Left colon (tissue), 2 donors: Measurements from ENCODE around the gene NAP1L4. TPM values are rescaled to one million over a fixed set of nuclear protein-coding genes. Genes with fewer than 3 reads are reported as not detected.

Source experiments
- ATAC-seq: fragments of 200-7000 bp; cut with Tn5 transposase; one replicate; pipeline ENCODE4 v1.9.1; 2020; ENCODE audit warnings: mild to moderate bottlenecking, moderate library complexity
- DNase-seq, 2 donors: peaks; one replicate each; pipeline ENCODE4 v3.0.0-alpha.2; 2020
- intact Hi-C, 2 donors: fragments of 100-400 bp; cut with DNase I in 1 of 2; cut with micrococcal nuclease in 1 of 2; formaldehyde crosslinking; loops; one replicate each; pipeline versions ENCODE4 v1.11.2 to v1.14.0; 2022; cut with DNase I, micrococcal nuclease
- long read RNA-seq: library from polyadenylated mRNA; unstranded; transcript quantifications from one replicate; pipeline ENCODE4 v2.0.0, GENCODE V29; 2021
- total RNA-seq, 2 donors: library from RNA; stranded (reverse); fragmentation: NEBNext Ultra II Directional; extraction: Animal tissue kit (Norgen Biotek cat#: 25700); gene quantifications; one replicate each; pipeline ENCODE4 v1.2.1, GENCODE V29; 2021
- donor health status: DM: no; HTN: no; CAD: no.
- donor health status: DM: yes; HTN: yes; CAD: no.

Gene NAP1L4, protein sequence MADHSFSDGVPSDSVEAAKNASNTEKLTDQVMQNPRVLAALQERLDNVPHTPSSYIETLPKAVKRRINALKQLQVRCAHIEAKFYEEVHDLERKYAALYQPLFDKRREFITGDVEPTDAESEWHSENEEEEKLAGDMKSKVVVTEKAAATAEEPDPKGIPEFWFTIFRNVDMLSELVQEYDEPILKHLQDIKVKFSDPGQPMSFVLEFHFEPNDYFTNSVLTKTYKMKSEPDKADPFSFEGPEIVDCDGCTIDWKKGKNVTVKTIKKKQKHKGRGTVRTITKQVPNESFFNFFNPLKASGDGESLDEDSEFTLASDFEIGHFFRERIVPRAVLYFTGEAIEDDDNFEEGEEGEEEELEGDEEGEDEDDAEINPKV
- 100 to 1,000 TPM in 1 of 2 donors, 10 to 100 TPM in 1; 88.8 to 103 TPM for total RNA-seq
- long read RNA-seq, transcript NAP1L4-201 (16 exons, 2,511 nt) = minor isoform, 13 of 177 reads
- long read RNA-seq, transcript NAP1L4-222 (15 exons, 2,479 nt) = major isoform, 84 of 177 reads
- long read RNA-seq, partial matches to known transcripts = 27 of 177 reads
- long read RNA-seq, other reads (novel, unspliced or antisense) = 53 of 177 reads

DNA sequence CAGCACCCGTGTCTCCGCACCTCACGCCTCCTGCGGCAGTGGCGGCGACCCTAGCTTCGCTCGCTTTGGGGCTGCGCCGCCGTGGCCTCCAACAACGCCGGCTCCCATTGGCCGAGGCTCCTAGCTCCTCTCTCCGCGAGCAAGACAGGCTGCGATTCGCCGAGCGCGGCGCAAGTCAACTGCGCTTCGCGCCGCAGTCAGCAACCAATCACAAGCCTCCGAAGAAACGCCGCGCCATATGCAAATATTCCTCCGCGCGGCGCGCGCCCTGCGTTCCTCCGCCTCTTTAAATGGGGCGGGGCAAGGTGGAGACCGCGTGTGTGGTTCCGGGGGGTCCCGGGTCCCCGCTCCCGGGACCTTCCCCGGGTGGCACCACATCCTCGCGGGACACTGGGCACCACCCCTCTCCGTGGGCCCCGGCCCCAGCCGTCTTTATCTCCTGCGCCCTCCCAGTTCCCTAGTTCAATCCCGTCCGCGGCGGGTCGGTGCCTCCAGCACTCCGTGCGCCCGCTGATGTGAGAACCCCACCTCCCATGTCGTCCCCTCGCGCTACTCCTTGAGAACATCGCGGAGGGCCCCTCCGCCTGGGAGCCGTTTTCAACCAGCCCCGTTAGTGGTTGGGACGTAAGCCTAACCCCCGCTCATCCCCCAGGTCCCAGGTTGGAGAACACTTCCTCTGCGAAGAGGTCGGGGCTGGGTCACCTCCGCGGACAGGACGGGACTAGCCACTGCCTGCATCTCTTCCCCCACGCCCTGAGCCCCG, at the start of gene NAP1L4:
Gene NAP1L4 (minus strand): TSS at position 96 of the 763 bp plus-strand sequence. CDS start 13,109 bp downstream, outside the sequence.
- peak; percentile 97 to 98 for DNase-seq

DNA sequence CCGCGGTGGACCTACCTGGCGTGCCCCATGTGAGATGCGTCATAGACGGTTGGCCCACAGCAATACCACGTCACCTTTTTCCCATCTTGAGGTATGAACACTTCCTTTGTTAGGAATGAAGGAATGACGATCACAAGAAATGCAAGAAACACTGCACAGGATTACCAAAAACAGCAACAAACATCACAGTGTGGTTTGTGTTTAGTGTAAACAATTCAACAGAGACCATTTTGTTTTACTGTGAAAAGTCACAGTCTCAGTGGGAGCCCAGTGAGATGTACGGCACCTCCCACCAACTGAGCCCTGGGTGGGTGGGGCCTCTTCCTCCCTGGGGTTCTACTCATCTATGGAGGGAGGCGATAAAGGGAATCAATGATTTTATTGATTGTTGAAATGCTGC, 48.8 kb upstream of the NAP1L4 start:
- no peak for ATAC-seq
- no peak for DNase-seq
- intact Hi-C loops = no loop called here

More for the DNA sequence above, at the start of gene NAP1L4:
- peak; percentile 82 for ATAC-seq
- intact Hi-C loops = no loop called here

DNA sequence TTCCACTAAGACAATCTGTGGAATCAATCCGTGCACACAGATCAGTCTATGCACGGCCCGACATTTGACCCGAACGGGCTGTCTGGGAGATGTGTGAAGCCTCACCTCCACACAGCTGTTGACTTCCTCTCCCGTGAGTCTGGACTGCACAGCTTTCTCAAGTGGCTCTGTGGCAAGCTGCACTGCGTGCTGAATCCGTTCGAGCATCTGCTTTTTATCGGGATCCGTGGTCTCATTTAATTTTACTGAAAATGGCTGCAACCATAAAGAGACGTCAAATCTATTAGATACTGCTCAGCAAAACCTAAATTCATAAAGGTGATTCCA, 45.8 kb upstream of the NAP1L4 start:
- intact Hi-C loops = loop anchor here (2.0 to 10.0 kb wide), 3 partner anchors 53 to 177 kb away; partner anchors contain the start of gene MRGPRG (in 1 of the 2)
- ATAC-seq = no peak
- DNase-seq = no peak

DNA sequence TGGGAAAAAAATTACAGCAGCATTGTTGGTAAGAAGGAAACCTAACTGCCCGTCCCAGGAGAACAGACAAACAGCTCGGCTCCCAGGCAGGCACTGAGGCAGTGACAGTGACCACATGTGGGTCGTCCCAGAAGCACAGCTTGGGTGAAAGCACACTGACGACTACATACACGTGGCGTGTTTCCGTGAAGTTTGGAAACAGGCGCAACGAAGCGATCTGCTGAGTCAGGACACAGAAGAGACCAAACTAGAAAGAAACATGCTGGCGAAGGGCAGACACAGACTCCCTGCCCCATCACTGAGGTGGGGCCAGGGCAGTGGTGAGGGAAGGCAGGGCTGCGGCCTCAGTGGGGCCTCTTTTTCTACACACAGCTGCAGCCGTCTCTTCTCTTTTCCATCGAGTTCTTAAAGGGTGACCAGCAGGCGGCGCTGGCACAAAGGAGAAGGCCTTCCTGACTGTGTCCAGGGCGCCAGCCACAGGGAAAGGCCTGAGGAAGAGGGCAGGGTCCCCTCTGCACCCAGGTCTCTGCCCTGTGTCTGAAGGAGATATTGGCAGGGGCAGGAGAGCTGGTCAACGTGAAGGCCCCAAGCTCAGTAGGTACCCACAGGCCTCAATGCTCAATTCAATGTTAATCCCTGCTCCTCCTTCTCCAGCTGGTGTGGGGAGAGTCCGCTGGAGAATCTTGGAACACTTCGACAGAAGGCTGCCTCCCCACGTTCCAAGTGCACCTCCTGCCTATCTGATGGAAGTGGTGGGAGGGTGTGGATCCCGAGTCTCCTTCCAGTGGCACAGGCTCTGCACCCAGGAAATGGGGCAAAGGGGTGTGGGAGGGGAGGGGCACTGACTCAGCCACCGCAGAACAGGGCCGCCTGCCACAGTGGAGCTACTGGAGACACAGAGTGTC, 45.2 kb upstream of the NAP1L4 start:
- DNase-seq (peak; percentile 55 to 93), ATAC-seq (peak; percentile 84)
- intact Hi-C loops = loop anchor here (2.0 to 10.0 kb wide), 3 partner anchors 54 to 178 kb away; partner anchors contain the start of gene MRGPRG (in 1 of the 2)

DNA sequence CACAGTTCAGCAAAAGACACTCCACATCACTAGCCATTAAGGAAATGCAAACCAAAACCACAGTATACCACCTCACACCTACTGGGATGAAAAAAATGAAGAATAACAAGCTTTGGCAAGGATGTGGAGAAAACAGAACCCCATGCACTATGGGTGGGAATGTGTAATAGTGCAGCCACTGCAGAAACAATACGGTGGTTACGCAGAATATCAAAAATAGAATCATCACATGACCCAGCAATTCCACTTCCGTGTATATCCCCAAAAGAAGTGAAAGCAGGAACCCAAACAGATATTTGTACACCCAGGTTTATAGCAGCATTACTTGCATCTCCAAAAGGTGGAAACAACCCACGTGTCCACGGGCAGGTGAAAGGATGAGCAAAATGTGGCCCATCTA, 44.3 kb upstream of the NAP1L4 start:
- DNase-seq (no peak), ATAC-seq (no peak)

DNA sequence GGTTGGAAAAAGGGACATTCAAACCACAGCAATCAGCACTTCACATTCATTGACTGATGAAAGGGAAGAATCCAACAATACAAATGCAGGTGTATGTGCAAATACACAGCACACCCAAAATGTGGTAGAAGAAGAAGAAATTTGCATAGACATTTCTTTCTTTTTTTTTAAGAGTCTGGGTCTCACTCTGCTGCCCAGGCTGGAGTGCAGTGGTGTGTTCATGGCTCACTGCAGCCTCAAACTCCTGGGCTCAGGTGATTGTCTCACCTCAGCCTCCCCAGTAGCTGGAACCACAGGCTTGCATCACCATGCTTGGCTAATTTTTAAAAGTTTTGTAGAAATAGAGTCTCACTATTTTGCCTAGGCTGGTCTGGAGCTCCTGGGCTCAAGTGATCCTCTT, 43.2 kb upstream of the NAP1L4 start:
- intact Hi-C loops = loop anchor here (5.0 to 10.0 kb wide), 2 partner anchors 57 to 179 kb away; partner anchors contain the start of gene MRGPRG (in 1 of the 2)
- DNase-seq (no peak), ATAC-seq (no peak)

More for the DNA sequence above, 44.3 kb upstream of the NAP1L4 start:
- intact Hi-C loops = loop anchor here (2.0 to 10.0 kb wide), 3 partner anchors 54 to 178 kb away; partner anchors contain the start of gene MRGPRG (in 1 of the 2)

DNA sequence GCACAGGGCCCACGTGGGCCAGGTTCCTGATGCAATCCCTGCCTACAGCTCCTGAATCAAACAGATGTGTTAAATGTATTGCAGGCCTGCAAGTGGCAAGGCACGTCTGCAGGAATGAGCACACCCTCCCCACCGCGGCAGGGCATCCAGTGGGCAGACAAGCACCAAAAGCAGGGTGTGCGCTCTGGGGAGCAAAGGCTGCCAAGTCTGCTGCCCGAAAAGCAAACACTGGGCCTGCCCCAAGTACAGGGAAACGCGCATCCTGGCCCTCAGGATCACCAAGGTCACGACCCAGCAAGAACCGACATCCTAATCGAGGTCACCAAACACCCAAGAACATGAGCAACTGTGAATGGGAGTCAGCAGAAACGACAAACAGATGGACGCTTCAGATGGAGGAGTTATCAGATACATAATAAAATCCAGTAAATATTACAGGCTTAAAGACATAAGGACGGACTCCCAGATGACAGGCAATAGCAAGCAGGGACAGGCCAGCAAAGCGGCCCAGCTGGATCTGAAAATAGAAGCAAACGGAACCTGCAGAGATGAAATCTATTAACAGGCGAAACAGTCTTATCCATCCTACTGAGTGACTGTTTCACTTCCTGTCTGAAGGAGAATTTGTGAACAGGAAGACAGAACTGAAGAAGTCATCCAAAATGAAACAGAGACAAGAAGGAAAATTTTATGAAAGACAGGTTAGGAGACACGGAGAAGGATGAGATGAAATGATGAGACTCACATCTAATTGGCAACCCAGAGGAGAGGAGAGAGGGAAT, 38.4 kb upstream of the NAP1L4 start:
- ATAC-seq (no peak), DNase-seq (no peak)
- intact Hi-C loops = loop anchor here in 1 of 2 donors (10.0 kb wide), 1 partner anchor 184 kb away; the partner anchor contains the start of gene MRGPRG

DNA sequence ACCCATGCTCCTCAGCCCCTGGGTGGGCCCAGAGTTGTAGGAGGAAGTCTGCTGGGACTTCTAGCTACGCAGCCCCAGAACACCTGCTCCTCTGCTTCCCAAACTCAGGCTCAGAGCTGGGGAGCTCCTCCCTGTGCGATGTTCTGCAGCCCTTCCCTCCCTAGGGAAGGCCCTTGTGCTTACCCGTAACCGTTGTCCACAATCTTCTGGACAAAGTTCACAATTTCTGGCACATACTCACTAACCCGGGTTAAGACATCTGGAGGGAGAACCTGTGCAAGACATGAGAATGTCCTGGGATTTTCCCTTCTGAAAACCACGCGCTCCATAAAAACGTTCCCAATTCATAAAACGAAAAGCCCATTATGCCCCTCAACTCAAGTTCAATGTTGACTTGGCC, 36.7 kb upstream of the NAP1L4 start:
- intact Hi-C loops = no loop called here

DNA sequence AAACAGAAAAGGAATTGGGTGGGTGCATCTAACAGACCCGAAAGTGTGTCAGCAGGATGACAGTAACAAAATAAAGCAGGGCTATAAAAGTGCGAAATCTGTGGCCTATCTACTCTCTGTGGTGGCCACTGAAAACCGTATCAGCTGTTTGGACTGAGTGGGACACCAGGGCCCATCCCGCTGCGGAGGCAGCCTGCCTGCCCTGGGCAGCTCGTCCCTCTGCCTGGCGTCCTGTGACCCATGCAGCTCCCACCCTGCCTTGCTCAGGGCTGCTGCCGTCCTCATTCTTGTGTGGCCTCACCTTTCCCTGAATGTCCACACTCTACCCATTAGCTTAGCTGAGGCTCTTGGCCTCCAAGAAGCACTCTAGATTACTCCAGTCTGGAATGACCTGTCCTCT, 34.7 kb upstream of the NAP1L4 start:
- DNase-seq (no peak), ATAC-seq (no peak)
- intact Hi-C loops = no loop called here

More for the DNA sequence above, 36.7 kb upstream of the NAP1L4 start:
- DNase-seq (no peak), ATAC-seq (peak; percentile 92)

DNA sequence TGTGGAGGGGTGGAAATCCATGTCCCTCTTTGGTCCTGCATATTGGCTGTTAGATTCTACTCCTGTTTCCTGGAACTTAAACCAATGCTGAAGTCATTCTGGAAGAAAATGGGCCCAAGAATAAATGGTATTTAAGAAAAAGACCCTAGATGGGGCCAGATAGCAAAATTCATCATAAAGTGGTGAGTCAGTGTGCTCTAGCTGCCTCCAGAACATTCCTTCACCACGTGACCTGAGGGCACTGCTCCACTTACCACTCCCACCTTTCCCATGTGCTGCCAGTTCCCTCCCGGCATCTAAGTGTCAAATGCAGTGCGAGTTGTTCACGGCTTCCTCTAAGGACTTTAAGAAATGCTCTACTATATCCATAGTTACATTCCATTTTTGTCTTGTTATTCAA, 30.9 kb upstream of the NAP1L4 start:
- ATAC-seq (no peak), DNase-seq (no peak)
- intact Hi-C loops = no loop called here

DNA sequence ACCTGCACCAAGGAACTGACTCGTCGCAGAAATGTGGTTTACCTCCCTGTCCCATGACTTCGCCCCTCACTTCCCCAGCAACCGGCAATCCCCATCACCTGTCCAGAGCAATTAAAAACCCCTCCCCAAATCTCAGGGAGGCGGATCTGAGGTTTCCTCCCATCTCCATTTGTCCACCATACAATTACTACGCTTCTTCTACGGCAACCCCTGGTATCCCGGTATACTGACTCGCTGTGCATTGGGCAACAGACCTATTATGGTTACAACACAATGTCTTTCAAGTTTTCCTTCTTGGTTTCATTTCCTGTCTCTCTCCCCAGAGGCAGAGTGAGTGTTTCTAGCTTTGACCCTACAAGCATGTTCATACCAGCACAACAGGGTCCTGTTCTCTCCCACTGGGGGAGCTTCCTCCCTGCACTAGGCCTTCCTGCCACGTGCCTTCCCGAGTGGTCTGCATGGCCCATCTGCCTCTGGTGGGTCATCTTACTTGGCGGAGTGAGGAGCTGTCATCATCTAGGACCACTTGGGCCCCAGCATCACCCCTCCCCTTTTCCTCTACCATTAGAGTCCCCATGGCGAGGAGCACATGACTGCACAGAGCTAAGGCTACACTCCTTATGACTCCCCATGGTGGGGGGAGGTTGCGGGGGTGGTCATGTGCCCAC, 30.3 kb upstream of the NAP1L4 start:
- no peak for ATAC-seq

DNA sequence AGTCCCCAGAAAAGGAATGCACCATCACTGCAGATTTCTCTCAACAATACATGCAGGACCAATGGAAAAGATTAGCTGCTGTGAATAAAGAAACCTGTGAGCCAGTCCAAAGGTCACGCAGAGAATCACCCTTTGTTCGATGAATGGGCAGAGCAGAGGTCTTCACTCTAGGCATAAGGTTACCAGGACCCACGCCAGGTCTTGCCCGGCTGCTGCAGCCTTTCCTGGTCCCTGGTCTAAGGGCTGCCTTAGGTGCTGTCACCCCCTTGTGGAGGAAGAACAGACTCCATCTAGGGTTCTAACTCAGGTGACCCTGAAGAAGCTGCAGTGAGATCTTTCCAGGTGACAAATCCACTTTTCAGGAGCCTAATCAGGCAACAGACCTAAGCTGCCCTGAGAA, 29.0 kb upstream of the NAP1L4 start:
- DNase-seq (peak; percentile 53 to 56), ATAC-seq (peak; percentile 93)

More for the DNA sequence above, 30.3 kb upstream of the NAP1L4 start:
- intact Hi-C loops = no loop called here
- DNase-seq = no peak

DNA sequence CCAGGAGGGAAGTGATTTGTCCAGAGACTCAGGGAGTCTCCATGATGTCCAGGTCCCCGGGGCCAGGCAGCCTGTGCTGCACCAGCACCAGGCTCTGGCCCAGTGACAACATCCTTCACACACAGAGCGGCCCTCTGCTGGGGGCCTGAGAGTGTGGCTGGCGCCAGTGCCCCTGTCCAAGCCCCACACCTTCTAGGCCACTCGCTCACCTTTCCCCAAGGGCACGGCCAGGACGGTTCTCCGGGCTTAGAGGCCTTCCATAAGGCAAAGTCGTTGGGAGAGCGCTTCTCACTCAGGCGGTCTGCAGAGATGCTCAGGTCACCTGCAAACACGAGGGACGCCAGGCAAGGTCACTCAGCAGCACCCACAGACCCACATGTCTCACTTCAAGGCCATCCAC, 27.9 kb upstream of the NAP1L4 start:
- ATAC-seq (no peak), DNase-seq (no peak)
- intact Hi-C loops = no loop called here

More for the DNA sequence above, 29.0 kb upstream of the NAP1L4 start:
- intact Hi-C loops = no loop called here

DNA sequence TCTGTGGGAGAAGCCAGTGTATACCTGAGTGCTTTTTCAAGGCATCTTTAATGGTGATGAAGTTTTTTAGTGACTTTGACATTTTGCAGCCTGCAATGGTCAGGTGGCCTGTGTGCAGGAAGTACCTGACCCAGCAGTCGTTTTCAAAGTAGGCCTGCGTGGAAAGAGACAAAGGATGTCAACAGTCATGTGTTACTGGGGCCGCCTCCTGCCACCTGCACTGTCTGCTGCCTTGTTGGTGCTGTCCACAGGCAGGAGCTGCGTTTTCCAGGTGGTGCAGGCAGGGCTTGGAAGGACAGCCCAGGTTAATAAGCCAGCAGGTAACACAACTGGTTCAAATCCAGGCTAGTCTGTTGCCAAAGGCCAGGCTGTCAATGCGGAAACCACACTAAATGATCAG, 26.5 kb upstream of the NAP1L4 start:
- intact Hi-C loops = no loop called here
- no peak for ATAC-seq
- no peak for DNase-seq

DNA sequence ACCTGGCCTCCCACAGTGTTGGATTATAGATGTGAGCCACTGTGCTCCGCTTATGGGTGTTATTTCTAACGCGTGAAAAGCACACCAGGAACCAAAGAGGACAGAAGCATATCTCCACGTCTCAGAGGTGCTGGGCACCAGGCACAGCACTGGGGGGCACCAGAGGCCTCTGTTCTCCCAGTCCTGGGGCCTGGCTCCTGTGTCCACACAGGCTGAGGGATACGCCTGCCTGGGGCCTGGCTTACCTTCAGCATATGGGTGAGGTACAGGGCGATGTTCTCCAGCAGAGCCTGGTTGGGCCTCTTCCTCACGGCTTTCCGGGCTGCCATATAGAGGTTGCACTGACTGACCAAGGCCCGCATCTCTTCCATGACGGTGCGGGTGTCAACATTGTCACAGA, 24.7 kb upstream of the NAP1L4 start:
- intact Hi-C loops = no loop called here

DNA sequence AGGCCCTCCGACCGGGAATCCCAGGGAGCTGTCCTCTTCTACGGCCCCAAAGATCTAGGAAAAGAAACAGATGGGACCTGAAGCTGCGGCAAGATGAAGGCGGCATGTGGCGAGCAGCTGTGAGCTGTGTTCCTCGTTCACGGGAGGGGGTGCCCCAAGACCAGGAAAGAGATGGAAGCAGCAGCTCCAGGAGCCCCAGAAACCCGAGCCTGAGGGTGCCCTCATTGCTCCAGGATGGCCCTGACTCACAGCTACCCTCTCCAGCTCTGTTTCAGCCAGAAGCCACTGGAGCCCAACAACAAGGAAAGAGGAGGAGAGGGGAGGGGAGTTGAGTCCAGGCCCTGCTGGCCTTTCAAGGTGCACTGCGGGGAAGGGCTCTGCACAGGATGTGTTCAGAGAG, 23.7 kb upstream of the NAP1L4 start:
- ATAC-seq = no peak
- intact Hi-C loops = no loop called here
- no peak for DNase-seq

More for the DNA sequence above, 24.7 kb upstream of the NAP1L4 start:
- no peak for DNase-seq
- ATAC-seq = no peak

DNA sequence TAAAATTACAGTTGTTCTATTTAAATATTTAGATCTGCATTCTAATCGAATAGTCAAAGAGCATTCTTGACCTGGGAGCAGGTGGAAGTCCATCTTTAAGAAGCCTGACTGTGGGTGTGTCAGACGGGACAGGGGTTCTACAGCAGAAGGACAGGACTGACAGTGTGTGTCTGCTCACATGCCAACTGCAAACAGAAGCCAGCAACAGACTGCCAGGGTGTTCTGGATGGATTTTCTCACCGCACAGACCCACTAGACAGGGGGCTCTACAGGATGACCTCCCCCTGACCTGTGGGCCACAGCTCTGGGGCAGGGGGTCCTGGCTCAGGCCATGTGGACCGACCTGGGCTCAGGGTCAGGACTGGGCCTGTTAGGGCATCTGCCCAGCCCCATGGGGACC, 22.8 kb upstream of the NAP1L4 start:
- intact Hi-C loops = no loop called here
- no peak for DNase-seq
- ATAC-seq = no peak
